ENCODE measurements around the gene EDRF1. TPM values are rescaled to one million over a fixed set of nuclear protein-coding genes. Genes with fewer than 3 reads are reported as not detected.

EDRF1 gene
- total and polyA plus RNA-seq, 10 of the 15 experiments (the other 5 are each of a cell fraction or from before 2014, with no cell fraction given), result 16.8 to 99.7 (median 42.9) TPM

DNA sequence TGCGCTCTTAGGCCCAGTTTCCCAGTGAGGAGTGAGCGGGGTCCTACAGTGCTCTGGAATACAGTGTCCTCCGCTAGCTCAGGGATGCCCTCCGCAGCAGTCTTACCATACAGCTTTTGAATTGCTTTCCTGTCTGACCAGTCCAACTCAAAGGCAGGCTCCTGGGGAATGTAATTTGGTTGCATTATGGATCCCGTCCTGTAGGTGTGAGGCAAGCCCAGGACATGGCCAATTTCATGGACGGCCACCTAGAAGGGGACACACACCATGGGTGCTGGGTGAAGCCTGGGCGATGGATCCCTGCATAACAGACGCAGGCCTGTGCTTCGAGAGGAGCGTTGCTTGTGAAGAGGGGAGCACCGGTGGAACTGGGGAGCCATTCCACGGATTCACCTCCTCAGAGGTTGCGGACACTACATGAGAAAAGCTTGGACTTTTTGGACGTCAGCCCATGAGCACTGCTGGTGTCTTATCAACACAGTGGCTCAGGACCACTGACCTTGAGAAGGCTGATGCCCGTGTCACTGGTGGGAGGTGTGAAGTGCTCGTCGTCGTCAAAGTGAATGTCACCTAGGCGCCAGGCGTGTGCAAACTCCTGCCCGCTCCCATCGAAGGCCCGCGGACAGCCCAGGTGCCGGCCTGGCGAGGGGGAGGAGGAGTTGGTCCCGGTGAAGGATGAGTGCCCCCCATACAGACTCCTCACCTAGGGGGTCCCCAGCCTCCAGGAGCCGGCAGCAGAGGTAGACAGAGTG is 52.8 kb downstream of the EDRF1 start:
- POLR2A ChIA-PET, result no interaction called here
- CTCF ChIA-PET, result interaction anchor here (1.3 kb wide), 1 partner anchor 11 kb away, joined by 5 read pairs; no protein-coding TSS in a partner anchor
- 79% methylated on average over 28 of the region's 28 CpGs for WGBS (ENCODE audit: insufficient coverage, insufficient replicate concordance, low lambda C conversion rate, missing lambda C conversion rate)
- Histone ChIP-seq H4K20me1 (ENCODE audit: control insufficient read depth, insufficient read depth) (no peaks in the 10 kb centered on the region), H3K9ac (ENCODE audit: control insufficient read depth, insufficient read depth, low read length) (no peak overlapping the region), H3K4me3 (no peak overlapping the region), H3K9me3 (replicated peaks; ENCODE audit: control insufficient read depth, insufficient read depth, low read length) (no peaks in the 10 kb centered on the region), H3K4me1 (ENCODE audit: control insufficient read depth, insufficient read depth, low read length) (no peaks in the 10 kb centered on the region), H3K27me3 (replicated peaks in 1 of 2; ENCODE audit: control insufficient read depth in 2 of 2, insufficient read depth in 2 of 2, low read length in 1 of 2) (no peaks in the 10 kb centered on the region), H3K27ac (ENCODE audit: control insufficient read depth, insufficient read depth) (no peak overlapping the region), H3K4me2 (ENCODE audit: control insufficient read depth, insufficient read depth) (no peak overlapping the region), H2AFZ (ENCODE audit: control insufficient read depth, low read depth, low read length) (no peak overlapping the region), H3K36me3 (ENCODE audit: control insufficient read depth in 2 of 2, insufficient read depth in 2 of 2, low read length in 1 of 2) (no peaks in the 10 kb centered on the region; a peak in 3 of 4 replicates), H3K79me2 (ENCODE audit: control insufficient read depth, insufficient read depth, low read length) (no peaks in the 10 kb centered on the region)
- SMC1A ChIA-PET (ENCODE audit: uncharacterized antibody, unreplicated experiment), result no interaction called here
- ATAC-seq (no peak), DNase-seq (ENCODE audit: low read depth, low spot score) (no peak), FAIRE-seq (no peak)
- TF ChIP-seq PKNOX1 (IDR thresholded peaks at IDR 0.05), result no peak
- TF ChIP-seq, protein P1, sequence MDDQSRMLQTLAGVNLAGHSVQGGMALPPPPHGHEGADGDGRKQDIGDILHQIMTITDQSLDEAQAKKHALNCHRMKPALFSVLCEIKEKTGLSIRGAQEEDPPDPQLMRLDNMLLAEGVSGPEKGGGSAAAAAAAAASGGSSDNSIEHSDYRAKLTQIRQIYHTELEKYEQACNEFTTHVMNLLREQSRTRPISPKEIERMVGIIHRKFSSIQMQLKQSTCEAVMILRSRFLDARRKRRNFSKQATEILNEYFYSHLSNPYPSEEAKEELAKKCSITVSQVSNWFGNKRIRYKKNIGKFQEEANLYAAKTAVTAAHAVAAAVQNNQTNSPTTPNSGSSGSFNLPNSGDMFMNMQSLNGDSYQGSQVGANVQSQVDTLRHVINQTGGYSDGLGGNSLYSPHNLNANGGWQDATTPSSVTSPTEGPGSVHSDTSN (IDR thresholded peaks at IDR 0.05; ENCODE audit: insufficient replicate concordance, low read depth, low read length), result no peak
- in situ Hi-C loops (cut with MboI), result no loop called here
- BruUV-seq (replicated peaks), result no TSS peak
- RAD21 ChIA-PET (ENCODE audit: unreplicated experiment), result no interaction called here
- intact Hi-C loops (cut with micrococcal nuclease; ENCODE audit: unreplicated experiment), result no loop called here

DNA sequence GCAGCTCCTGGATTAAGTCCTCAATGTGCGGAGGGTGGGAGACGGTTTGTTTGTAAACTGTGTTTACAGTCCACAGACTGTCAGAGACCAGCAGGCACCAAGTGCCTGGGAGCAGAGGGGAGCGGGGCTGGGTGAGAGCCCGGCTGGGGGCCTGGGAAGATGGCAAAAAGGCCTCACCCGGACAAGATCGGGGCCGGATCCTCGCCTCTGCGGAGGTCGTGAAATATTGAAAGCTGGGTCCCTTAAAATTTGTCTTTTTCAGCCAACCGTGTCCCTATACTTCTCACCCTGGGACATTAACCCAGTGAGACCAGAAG is 53.3 kb downstream of the EDRF1 start:
- H3K4me1 ChIP-seq (ENCODE audit: control insufficient read depth, insufficient read depth, low read length), result no peaks in the 10 kb centered on the region
- no peak for ATAC-seq
- ChIA-PET SMC1A (ENCODE audit: uncharacterized antibody, unreplicated experiment) (no interaction called here), CTCF (no interaction called here), RAD21 (ENCODE audit: unreplicated experiment) (no interaction called here), POLR2A (no interaction called here)
- DNase-seq (ENCODE audit: low read depth, low spot score), result no peak
- H3K27me3 ChIP-seq (replicated peaks in 1 of 2; ENCODE audit: control insufficient read depth in 2 of 2, insufficient read depth in 2 of 2, low read length in 1 of 2), result no peaks in the 10 kb centered on the region
- 86% methylated on average over 11 of the region's 11 CpGs for WGBS (ENCODE audit: insufficient coverage, insufficient replicate concordance, low lambda C conversion rate, missing lambda C conversion rate)
- in situ Hi-C loops (cut with MboI) (no loop called here), intact Hi-C loops (cut with micrococcal nuclease; ENCODE audit: unreplicated experiment) (no loop called here)
- H3K4me3 ChIP-seq, result no peak overlapping the region
- no peaks in the 10 kb centered on the region for H3K9me3 ChIP-seq (replicated peaks; ENCODE audit: control insufficient read depth, insufficient read depth, low read length)
- H3K9ac ChIP-seq (ENCODE audit: control insufficient read depth, insufficient read depth, low read length), result no peak overlapping the region
- H3K36me3 ChIP-seq (ENCODE audit: control insufficient read depth in 2 of 2, insufficient read depth in 2 of 2, low read length in 1 of 2), result no peaks in the 10 kb centered on the region; a peak in 3 of 4 replicates
- no peak overlapping the region for H2AFZ ChIP-seq (ENCODE audit: control insufficient read depth, low read depth, low read length)
- no peaks in the 10 kb centered on the region for H3K79me2 ChIP-seq (ENCODE audit: control insufficient read depth, insufficient read depth, low read length)
- BruUV-seq (replicated peaks), result no TSS peak
- no peak for FAIRE-seq
- H3K4me2 ChIP-seq (ENCODE audit: control insufficient read depth, insufficient read depth), result no peak overlapping the region
- no peak overlapping the region for H3K27ac ChIP-seq (ENCODE audit: control insufficient read depth, insufficient read depth)
- H4K20me1 ChIP-seq (ENCODE audit: control insufficient read depth, insufficient read depth), result no peaks in the 10 kb centered on the region
- no peak for TF ChIP-seq RBBP5 (conservative IDR thresholded peaks at IDR 0.05)
- TF ChIP-seq ZBTB11 (CRISPR knock-in tag; IDR thresholded peaks at IDR 0.05), result no peak
- no peak for TF ChIP-seq FOXK2 (IDR thresholded peaks at IDR 0.05)
- TF ChIP-seq ELK1 (IDR thresholded peaks at IDR 0.05; ENCODE audit: low read depth, low read length), result no peak
- no peak for TF ChIP-seq NR2F1 (conservative IDR thresholded peaks at IDR 0.05)
- TF ChIP-seq IKZF2 (IDR thresholded peaks at IDR 0.05), result no peak
- TF ChIP-seq ZNF622 (IDR thresholded peaks at IDR 0.05), result no peak
- no peak for TF ChIP-seq ATF7 (IDR thresholded peaks at IDR 0.05; ENCODE audit: low read depth)
- TF ChIP-seq RFX5 (IDR thresholded peaks at IDR 0.05; ENCODE audit: low read depth, low read length), result no peak

All from GM12878 (cell line).